Measurements from ENCODE around the gene POU2F1.
A peak's percentile ranks its signal among the peaks of the same experiment; 100 is the strongest.

POU2F1 gene

GRCh38 chr1:167345386-167345733 lies 124.7 kb downstream of the POU2F1 start:
- Mint-ChIP-seq H3K36me3 (ENCODE audit: low read depth) (peaks cover 68% of the 10 kb centered on the region), H3K27ac (no peak overlapping the region), H3K9me3 (peaks cover 23% of the 10 kb centered on the region), H3K4me3 (no peak overlapping the region), H3K4me1 (peaks cover 13% of the 10 kb centered on the region), H3K27me3 (ENCODE audit: low read depth, poor library complexity) (peaks cover 2% of the 10 kb centered on the region)
- no peak for TF ChIP-seq CTCF (IDR thresholded peaks at IDR 0.05)
- no peak for DNase-seq

- Mint-ChIP-seq H3K9me3 (peaks cover 21% of the 10 kb centered on the region), H3K4me3 (no peak overlapping the region), H3K36me3 (ENCODE audit: low read depth) (peaks cover 51% of the 10 kb centered on the region), H3K4me1 (no peaks in the 10 kb centered on the region), H3K27me3 (ENCODE audit: low read depth, poor library complexity) (peaks cover 2% of the 10 kb centered on the region), H3K27ac (no peak overlapping the region)
- DNase-seq = no peak
- TF ChIP-seq CTCF (IDR thresholded peaks at IDR 0.05) = no peak
Measured at GRCh38 chr1:167357305-167357704, 136.6 kb downstream of the POU2F1 start.

GRCh38 chr1:167359295-167359694 lies 138.6 kb downstream of the POU2F1 start:
- Mint-ChIP-seq H3K27me3 (ENCODE audit: low read depth, poor library complexity) (peaks cover 2% of the 10 kb centered on the region), H3K4me3 (no peak overlapping the region), H3K27ac (no peak overlapping the region), H3K4me1 (no peaks in the 10 kb centered on the region), H3K36me3 (ENCODE audit: low read depth) (peaks cover 39% of the 10 kb centered on the region), H3K9me3 (peaks cover 19% of the 10 kb centered on the region)
- TF ChIP-seq CTCF (IDR thresholded peaks at IDR 0.05) = no peak
- no peak for DNase-seq

- Mint-ChIP-seq H3K27me3 (ENCODE audit: low read depth, poor library complexity) (peaks cover 2% of the 10 kb centered on the region), H3K36me3 (ENCODE audit: low read depth) (peaks cover 32% of the 10 kb centered on the region), H3K27ac (no peak overlapping the region), H3K9me3 (peaks cover 13% of the 10 kb centered on the region), H3K4me1 (no peaks in the 10 kb centered on the region), H3K4me3 (no peak overlapping the region)
- DNase-seq = no peak
- TF ChIP-seq CTCF (IDR thresholded peaks at IDR 0.05) = no peak
Measured at GRCh38 chr1:167360120-167360519, 139.4 kb downstream of the POU2F1 start.

- H3K9me3 Mint-ChIP-seq = peaks cover 10% of the 10 kb centered on the region
- H3K27ac Mint-ChIP-seq = peak overlapping the region; percentile 8
- TF ChIP-seq CTCF (IDR thresholded peaks at IDR 0.05) = no peak
- H3K36me3 Mint-ChIP-seq (ENCODE audit: low read depth) = peaks cover 30% of the 10 kb centered on the region
- H3K27me3 Mint-ChIP-seq (ENCODE audit: low read depth, poor library complexity) = no peaks in the 10 kb centered on the region
- no peak for DNase-seq
- no peaks in the 10 kb centered on the region for H3K4me1 Mint-ChIP-seq
- no peak overlapping the region for H3K4me3 Mint-ChIP-seq
Measured at GRCh38 chr1:167362638-167363037, 142.0 kb downstream of the POU2F1 start.

- Mint-ChIP-seq H3K9me3 (peaks cover 2% of the 10 kb centered on the region), H3K4me1 (no peaks in the 10 kb centered on the region), H3K27me3 (ENCODE audit: low read depth, poor library complexity) (no peaks in the 10 kb centered on the region), H3K36me3 (ENCODE audit: low read depth) (peaks cover 17% of the 10 kb centered on the region), H3K4me3 (no peak overlapping the region), H3K27ac (no peak overlapping the region)
- TF ChIP-seq CTCF (IDR thresholded peaks at IDR 0.05) = no peak
- DNase-seq = no peak
Measured at GRCh38 chr1:167364826-167365225, 144.1 kb downstream of the POU2F1 start.

Data from nephron progenitor cell (in vitro differentiated cells).